ENCODE results near the gene SHANK2.

SHANK2 gene

DNA sequence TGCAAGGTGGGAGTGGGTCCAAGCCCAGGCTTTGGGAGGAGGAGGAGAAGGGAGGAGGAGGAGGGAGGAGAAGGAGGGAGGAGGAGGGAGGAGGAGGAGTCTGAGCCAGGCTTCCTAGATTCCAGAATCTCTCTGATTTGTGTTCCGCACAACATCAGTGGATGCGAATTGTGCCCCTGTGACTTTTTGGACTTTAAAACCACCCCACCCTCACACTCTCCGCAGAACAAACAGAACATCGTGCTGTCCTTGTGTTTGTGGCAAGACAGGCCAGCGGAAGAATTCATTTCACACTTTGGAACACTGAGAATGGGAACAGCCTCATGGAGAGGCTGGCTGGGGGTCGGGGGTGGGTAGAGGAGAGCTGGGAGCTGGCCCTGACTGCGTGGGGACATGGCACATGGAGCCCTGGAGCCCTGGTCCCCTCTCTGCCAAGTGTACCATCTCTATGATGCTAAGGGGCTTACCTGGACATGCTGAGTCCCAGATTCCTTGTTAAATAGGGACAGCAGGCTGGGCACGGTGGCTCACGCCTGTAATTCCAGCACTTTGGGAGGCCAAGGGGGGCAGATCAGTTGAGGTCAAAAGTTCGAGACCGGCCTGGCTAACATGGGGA lies 16.4 kb upstream of the SHANK2 start:
- no peak for DNase-seq

DNA sequence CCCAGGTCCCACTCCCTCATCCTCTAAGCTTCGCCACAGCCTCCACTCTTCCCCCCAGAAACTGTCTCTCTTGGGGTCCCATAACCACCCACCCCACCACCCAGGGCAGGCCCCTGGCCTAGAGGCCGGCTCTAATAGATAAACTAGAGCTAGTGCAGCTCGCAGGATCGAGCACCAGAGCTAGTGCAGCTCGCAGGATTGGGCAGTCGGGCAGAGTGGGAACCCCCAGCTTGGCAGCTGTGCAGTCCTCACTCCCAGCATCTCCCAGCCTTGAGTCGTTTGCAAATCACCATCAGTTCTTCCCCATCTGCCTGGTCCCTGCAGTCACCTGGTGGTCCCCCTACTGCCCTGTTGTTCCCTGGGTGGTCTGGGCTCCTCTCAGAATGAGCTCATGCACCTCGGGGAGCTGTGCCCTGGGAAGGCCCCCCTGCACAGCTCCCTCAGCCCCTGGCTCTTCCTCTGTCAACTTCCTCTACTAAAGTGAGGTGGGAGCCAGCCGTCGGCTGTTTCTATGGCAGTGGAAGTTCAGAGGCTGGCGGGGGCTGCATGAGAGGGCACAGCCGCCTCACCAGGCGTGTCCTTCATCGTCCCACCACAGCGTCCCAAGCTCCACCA lies 15.5 kb upstream of the SHANK2 start:
- peak in 1 of 2 donors; percentile 7 for DNase-seq

DNA sequence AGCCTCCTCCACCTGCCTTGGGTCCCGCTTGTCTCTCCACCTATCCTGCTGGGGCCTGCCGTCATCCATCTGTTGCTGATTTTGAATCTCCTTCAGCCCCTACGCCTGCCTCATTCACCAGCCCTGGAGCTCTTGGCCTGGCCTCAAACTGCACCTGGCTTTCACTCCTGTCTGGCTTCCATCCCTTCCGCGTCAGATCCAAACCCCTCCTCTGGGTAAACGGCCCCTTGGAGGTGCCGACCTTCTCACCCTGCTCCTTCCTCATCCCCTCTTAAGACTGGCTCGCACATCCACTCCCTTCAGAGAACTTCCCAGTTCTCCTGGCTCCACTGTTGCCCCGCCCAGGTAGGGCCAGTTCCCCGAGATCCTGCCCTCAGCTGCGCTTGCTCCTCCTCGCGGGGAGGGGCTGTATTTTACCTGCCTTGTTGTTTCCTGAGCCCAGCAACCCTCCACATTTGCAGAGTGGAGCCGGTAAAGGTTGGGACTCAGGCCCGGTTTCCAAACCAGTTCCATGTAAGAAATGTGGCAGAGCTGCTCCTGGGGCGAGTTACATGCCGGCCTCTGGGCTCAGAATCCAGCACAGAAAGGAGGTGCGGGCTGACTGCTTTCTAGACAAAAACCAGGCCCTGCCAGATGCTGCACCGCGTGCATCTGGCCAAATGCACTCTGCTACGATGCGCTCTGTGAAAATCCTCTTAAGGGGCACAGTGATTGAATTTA lies 13.9 kb upstream of the SHANK2 start:
- DNase-seq: no peak

DNA sequence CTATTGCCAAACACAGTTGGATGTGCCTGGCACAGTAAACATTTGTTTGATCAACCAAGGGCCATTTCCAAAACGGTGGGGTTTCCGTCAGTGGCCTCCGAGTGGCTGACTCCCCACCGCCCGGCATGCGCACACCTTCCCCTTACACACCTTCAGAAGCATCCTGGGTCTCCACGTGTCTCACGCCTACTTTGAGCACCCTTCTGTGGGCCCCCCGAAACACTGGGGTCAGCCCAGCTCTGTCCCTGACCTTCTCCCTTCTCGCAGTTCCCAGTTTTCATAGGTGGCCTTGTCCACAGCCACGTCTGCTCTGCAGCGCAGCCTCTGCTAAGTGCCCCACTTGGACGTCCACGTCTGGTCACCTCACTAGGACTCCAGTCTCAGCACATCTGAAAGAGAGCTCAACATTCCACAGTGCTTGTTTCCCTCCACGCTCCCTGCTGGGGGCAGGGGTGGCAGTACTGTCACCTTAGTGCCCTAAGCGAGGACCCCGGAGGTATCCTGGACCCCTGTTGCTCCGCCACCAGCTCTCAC lies 13.2 kb upstream of the SHANK2 start:
- DNase-seq: no peak

DNA sequence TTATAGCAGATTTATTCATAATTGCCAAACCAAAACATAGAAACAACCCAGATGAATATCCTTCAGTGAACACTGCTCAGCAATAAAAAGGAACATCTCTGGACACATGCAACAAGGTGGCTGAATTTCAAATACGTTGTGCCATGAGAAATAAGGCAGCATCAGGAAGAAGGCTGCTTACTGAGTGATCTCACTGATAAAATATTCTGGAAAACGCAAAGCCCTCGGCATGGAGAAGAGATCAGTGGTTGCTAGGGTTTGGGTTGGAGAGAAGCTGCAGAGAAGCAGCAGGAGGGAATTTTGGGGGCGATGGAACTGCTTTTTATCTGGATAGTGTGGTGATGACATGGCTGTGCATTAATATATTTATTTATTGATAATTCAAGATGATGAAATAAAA lies 11.0 kb upstream of the SHANK2 start:
- DNase-seq: no peak

DNA sequence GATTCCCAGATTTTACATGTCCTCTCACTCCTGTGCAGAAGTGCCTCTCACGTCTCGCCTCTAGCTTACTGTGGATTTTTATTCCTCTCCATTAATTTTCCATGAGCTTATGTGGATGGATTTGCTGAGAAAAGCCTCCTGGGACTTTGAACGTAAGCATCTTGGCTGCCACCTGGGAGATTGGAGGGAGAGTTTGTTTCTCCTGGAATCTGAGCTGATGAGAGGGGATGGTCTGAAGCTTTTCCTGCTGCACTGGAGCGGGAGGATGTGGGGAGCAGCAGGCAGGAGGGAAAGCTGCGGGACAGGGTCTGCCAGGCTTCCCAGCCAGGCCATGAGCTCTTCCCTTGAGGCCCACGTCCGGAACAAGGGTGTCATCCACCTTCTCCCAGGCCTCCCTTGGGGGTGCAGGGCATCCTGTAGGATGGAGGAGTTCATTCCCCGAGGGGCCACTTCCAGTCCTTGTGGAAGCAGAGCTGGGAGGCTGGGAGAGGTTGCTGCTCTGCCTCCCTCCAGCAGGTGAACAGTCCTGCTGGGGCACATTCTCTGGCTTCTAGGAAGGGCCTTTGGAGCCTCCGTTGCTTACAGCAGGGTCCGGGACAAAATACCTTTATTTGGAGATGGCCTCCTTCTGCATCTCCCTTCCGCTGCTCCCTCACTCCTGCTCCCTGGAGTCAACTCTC lies 3.6 kb upstream of the SHANK2 start:
- no peak for DNase-seq

DNA sequence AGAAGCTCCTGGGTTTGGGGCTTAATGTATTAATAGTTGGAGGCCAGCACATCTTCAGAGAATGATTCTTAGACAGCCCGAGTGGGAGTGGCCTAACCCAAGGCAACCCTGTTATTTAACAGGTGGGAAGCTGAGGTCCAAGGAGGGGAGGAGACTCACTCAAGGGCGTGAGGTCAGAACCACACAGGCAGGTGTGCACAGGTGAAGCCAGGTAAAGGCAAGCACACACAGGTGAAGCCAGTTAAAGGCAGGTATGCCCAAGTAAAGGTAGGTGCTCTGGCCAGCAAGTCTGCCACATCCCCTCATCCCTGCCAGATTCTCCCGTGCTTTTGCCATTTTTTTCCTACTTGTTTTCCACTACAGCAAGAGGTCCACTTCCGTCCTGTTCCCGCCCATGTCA lies 2.9 kb upstream of the SHANK2 start:
- DNase-seq: no peak

DNA sequence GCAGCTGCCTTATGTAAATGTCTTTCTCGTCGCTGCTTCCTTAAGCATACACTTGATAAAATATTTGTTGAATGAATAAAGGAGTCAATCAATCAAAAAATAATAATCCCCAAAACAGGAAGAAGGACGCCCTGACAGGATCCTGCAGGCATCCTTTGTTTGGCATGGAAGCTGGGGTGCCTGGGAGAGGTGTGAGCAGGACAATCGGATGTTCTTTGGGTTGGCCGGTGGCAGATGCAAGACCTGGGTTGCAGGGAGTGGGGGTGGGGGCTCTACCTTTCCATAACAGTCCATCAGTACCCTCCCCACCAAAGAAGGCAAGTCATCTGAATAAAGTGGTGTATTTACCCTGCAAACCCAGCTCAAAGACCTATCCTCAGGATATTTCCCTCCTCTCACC lies 1.4 kb upstream of the SHANK2 start:
- DNase-seq: no peak

DNA sequence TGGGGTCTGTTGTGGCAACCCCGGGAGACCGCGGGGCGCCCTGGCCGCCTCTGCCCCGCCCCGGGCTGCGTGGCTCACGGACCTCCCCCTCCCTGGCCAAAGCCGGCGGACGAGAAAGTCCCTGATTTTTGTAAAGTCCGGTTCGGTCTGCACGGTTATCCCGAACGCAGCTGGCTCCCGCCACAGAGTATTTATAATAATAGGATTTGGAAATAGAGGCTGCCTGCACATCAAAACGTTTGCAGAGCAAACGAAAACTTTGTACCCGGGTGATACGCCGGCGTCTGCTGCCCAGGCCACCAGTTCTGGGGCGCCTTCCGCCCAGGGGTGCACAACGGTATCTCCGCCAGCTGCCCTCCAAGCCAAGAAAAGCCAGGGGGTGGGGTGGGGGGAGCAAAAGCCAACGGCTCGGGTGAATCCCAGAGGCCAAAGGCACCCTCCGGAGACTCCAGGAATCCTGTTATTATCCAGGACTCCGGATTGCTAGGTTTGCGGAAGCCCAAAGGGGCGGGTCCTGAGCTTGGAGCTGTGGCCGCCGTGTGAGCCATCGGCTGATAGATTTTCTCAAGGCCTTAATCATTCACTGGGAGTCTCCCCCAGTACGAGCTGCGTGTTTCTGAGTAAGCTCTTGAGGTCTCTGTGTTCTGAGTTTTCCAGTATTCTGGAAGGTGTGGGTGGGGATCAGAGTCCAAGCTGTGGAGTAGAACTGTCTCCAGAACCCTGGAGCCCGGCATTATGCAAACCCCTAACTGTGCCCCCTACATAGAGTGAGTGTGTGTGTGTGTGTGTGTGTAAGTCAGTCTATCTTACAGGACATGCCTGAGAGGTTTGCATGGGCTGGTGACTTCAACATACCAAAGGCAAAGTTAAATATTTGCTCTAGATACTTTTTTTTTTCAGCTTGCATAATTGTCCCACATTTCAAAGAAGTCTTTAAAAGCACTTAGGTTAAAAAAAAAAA lies 673 bp upstream of the SHANK2 start:
- no peak for DNase-seq

DNA sequence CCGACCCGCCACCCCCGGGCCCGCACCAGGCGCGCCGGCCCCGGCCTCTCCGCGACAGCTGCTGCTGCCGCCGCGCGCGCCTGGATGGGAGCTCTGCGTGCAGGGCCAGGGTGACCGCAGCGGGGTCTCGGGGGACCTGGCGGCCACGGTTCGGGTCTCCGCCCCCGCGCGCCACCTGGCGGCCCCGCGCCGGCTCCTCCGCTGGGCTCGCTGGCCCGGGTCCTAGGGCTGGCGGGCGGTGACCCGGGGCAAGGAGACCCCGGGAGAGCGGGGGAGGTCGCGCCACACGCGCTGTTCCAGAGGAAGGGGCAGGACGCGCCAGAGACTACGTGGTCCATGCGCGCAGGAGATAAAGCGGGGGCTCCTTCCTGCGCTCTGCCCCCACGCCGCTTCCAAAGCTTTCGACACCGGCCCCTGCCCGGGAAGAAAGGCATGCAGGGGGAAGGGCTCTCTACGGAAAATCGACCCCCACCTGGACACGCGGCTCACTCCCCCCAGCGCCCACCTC lies 562 bp downstream of the SHANK2 start:
- DNase-seq: peak in 1 of 2 donors; percentile 16

DNA sequence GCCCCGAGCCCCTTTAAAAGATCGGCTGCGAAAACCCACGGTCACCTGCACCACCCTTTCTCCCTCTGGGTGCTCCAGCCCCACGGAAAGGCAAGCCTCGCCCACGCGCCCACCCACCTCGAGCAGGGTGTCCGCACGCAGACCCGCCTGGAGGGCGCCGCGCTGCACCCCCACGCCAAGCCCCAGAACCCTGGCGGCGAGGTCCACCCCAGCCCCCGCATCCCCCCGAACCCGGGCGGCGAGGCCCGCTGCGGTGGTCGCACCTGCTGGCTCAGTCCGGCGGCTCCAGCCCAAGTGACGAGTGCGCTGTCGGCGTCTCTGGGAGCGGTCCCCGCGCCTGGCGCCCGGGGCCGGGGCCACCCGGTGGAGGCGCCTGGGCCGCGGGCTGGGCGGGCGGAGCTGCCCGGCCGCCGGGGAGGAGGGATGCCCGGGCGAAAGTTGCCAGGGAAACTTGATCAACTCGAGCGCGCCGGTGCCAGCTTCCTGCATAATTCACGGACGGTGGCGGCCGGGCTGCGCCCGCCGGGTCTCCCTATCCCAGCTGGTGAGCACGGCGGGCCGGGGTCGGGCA lies 1.1 kb downstream of the SHANK2 start:
- DNase-seq: peak in 1 of 2 donors; percentile 9

DNA sequence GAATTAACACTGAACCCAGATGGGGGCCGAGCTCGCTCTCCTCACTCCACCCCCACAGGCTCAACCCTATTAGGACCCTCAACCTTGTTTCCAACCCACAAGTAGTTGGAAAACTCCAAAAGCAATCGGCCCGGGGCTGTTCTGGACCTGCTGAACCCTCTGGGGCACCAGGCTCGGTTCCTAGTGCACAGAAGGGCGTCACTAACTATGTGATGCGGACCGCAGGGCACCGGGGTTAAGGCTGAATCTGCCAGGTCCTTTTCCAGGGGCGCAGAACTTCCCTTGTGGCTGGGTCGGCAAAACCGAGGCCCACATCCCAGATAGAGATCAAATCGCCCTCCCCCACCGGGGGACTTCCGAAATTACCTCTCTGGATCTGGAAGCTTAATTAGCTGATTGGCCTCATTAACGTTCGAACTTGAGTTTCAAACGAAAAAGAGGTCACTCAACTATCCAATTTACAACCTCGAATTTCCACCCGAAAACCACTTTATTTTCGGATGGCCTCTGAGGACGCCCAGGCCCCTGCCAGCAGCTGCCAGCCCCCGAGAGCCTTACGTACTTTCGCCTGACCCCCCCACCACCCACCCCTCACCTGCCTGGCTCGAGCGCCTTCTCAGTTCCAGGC lies 1.7 kb downstream of the SHANK2 start:
- peak in 1 of 2 donors; percentile 3 for DNase-seq

DNA sequence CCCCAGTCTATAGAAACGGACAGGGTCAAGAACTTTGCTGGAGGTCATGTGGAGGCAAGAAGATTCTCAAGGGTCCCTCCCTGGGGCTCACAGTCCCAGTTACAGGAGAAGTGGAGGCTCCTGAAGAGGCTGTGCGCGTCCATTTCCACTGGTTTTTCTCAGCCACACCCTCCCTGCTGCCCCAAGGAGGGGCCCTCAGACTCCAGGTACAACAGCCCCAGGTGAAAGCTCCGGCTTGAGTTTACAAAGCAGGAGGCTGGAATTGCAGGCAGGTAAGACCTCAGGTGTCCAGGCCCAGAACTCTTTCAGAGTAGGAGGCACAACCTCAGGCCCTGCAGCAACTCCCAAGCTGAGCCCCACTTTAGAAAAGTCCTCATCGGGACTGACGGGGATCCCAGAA lies 3.1 kb downstream of the SHANK2 start:
- no peak for DNase-seq

DNA sequence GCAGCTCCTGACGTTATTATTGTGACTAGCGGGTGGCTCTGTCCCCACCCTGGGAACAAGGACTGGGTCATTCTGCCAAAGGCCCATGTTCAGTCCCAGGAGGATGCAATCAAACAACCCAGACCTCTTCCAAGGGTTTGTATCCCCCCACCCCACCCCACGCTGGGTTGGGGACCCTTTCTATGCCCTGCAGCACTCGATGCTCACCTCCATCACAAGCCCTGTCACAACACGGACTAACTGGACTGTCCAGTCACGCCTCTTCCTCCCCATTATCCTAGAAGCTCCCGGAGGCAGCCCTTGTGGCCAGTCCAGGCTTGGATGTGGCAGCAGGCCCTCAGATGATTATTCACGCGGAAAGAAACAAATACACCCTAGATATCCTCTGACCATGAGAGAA lies 3.7 kb downstream of the SHANK2 start:
- no peak for DNase-seq

DNA sequence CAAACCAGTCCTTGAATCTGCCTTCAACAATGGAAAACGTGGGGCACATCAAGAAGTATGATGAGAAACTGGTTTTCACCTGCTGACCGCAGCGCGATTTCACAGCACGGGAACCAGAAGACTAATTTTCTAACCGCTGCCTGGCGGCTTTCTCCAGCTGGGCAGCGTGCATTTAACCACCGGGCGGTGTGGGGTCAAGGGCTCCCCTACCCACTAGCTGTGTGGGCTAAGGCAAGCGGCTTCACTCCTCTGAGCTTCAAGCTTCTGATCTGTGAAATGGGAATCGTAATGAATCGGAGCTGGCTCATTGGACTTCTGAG lies 4.2 kb downstream of the SHANK2 start:
- DNase-seq: no peak

DNA sequence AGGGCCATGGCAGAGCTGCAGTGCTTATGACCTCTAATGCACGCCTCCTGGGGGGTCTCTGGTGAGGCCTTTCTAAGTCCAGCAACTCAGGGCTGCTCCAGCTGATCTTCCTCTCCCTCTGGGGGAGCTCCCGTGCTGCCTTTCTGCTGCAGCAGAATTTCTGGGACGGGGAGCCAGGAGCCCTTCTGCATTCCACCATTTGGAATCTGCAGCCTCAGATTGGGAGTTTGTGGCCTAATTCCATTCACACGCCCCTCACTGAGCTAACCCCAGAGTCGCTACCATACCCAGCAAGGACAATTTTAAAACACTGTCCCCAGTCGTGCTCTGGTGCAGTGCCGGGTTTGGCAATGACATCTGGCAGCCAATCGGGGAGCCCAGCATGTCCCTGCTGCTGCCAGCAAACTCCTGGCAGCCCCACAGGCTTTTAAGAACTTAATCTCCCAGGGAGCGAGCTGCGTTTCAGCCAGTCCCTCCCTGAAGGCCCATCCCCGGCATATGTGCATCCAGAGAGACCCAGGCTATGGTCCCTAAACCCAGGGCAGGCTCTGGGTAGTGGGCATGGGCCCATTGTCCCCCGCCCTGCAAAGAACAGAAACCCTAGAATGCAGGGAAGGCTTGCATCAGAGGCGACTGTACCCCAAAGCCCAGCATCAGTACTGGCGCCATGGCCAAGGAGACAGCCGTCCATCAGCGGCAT lies 4.7 kb downstream of the SHANK2 start:
- no peak for DNase-seq

DNA sequence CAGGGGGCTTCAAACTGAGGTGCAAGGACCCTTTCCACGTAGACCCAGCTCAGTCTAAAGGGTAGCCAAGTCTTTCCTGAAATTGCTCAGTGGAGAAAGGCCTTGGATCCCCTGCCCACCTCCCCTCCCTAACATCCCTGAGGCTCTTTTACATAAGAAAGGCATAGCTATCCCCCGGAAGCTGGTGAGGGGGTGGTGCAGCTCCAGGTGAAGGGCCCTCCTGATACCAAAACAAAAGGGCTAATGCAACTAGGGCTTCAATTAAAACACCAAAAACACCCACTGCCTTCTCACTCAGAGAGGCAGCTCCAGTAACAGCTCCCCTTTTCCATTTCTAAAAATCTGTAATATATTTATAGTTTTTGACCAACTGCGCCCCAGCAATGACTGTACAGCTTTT lies 5.8 kb downstream of the SHANK2 start:
- DNase-seq: no peak

DNA sequence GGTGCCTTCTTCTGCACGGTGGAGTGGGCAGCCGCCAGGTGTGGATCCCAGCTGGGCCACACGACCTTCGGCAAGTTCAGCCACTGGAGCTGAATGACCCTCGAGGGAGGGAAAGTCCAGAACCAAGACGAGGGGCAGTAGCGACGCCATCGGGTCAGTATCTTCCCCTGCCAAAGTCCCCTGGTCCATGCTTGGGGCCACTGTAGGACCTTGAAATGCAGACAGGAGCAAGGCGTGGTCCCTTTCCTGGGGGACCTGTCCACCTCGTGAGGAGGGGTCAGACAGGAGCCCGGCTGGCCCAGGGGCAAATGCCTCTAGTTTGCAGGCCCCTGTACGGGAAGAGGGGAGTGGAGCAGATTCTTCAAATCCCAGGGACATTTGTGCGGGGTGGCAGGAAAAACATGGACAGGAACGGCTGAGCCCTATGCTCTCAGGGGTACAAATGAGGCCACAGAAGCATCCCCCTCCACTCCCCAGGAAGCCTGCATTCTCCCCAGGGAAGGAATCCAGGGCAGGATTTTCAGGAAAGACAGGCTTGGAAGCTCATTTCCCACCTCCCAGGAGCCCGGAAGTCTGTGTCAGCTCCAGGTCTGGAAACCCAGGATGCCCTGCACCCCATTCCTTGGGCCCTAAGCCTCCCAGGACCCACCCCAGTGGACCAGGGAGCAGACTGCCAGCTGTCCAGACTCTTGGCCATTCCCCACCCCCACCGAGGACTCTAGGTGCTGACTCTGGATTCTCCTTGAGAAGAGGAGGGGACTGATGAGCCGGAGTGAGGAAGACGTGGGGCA lies 6.6 kb downstream of the SHANK2 start:
- no peak for DNase-seq

DNA sequence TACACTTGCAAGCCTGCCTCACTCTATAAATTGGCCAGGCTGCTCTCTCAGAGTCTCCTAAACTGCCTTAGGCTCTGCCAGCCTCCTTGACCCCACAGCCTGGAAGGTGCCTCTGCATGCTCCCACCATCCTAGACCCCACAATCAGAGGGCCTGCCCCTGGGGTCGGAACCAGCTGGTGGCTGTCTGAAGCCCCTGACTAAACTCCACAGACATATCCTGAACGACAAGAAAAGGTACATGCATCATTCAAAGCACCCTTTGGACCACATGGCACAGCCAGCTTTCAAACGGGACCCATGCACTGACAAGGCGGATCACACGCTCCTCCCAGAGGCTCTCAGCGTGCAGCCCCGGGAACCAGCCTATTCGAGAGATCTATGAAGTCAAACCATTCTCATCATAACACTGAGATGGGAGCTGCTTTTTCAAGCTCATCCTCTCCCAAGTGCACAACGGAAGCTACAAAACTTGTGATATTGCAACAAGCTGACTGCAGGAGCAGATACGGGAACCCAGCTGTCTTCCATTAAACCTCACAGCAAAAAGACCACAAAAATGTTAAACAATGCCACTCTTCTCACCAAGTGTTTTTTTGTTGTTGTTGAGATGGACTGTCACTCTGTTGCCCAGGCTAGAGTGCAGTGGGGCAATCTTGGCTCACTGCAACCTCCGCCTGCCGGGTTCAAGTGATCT lies 8.1 kb downstream of the SHANK2 start:
- DNase-seq: no peak
